Fibroblast of skin of scalp (primary cell): ENCODE data around the gene CSF3R.
"Not testable (repeated sequence)": the region's sequence is repeated elsewhere in the genome, so short reads cannot be mapped to it uniquely, and the experiment has no call there.

Source experiments
- DNase-seq: peaks from one replicate; pipeline ENCODE4 v3.0.0-alpha.2; 2013

CSF3R gene

DNA sequence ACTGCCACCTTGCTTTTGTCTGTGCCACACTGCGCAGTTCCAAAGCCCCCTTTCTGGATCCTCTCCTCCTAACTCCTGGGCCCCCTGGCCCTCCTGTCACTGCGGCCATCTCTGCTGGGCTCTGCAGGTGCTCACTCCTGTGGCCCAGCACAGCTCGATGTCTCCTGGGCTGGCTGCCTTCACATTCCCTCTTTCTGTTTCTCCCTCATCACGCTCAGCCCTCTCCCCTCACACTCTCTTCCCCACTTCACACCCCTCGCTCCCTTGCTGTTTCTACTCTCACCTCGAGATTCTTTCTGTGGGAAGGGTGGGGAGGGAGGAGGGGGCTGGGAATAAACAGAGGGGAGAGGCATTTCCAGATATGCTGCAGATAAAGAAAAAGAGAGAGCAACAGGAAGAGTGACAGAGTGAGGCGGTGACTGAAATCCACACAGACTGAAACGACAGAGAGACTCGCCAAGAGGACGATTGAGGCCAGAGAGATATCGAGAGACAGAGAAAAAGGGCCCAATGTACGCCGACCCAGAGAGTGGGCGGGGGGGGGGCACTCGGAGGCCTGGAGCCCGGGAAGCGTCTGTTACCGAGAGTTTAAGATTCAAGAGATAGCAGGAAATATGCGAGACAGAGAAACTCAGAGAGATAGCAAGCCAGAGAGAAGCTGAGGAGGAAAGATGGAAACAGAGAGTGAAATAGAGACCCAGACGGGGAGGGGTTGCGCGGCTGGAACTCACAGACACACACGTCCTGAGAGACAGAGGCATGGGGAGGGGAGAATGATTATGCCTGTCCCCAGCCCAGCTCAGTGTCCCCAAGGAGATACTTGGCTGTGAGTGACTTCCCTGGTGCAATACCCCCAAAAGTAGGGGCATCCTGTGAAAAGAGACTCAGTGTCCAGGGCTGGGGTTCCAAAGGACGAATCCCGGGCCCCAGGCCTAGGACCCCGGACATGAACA, 666 bp downstream of the CSF3R start:
- DNase-seq, result no peak

DNA sequence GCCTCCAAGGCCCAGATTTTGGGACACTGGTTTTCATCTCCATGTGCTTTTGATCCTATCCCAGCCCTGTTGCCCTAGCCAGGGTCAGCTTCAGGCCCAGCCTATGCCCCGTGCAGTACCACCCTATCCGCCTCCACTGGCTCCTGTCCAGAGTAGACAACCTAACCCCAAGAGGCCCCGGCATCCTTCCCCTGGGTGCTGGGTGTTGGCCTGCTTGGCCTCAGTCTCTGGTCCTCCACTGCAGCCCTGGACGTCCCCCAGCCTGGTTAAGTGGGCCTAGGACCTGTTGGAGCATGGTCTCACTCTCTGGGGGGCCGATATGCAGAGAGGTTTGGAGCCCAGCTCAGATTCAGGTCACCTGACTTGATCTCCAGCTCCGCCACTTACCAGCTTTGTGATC, 1.6 kb downstream of the CSF3R start:
- DNase-seq, result no peak

DNA sequence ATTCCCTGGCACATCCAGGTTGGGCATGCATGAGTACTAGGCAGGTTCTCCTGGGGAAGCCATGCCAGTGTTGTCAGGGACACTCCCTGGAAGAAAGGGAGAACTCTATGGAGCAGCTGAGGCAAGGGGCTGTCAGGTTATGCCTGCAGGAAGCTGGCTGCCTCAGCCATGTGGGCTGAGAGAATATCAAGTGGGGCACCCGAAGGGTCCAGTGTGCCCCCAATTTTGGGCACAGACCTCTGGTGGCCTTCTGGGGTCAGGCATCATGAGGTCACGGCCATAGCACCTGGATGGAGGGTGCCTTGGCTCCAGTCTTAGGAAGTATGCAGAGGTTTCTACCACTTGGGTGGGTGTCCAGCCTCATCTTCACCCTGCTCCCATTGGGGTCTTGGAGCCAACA, 2.6 kb downstream of the CSF3R start:
- DNase-seq, result no peak

DNA sequence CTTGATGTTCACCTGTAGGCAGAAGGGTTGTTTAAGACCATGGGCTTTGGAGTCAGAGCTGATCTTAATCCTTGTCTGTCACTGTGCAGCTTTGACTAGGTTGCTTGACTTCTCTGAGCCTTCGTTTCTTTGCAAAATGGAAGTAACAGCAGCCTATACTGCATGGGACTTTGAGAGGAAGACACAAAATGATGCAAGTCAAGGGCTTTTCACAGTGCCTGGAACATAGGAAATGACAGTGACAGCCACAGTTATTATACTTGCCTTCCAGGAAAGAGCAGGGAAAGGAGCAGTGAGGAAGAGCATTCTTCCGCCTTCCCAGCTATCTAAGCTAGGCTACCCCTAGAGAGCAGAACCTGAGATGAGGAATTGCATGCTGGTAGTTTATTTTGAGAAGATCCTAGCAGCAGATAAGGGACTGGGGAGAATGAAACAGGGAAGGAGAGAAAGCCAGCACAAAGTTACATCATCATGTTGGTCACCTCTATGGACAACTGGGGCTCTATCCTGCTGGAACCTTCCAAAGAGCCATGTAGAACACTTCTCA, 3.1 kb downstream of the CSF3R start:
- no peak for DNase-seq

DNA sequence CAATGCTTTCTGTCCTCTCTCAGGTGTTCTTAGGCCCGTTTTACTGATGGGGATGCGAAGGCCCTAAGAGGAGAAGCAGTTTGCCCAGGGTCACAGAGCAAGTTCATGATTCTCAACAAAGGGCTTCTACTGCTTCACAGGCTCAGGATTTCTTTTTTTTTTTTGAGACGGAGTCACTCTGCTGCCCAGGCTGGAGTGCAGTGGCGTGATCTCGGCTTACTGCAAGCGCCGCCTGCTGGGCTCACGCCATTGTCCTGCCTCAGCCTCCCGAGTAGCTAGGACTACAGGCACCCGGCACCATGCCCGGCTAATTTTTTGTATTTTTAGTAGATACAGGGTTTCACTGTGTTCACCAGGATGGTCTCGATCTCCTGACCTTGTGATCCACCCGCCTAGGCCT, 5.1 kb downstream of the CSF3R start:
- DNase-seq, result not testable (repeated sequence)

DNA sequence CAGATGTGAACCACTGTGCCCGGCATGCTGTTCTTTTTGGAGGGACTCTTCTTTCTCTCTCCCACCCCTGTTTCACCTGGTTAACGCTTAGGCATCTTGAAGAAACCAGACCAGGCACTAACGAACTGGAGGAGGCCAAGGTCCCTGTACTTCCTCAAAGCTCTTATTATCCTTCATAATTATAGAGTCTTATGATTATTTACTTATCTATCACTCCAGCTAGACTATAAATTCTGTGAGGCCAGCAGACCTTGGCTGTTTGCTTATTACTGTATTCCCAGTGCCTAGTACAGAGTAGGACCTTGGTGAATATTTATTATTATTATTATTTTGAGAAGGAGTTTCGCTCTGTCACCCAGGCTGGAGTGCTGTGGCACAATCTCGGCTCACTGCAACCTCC, 5.8 kb downstream of the CSF3R start:
- no peak for DNase-seq

DNA sequence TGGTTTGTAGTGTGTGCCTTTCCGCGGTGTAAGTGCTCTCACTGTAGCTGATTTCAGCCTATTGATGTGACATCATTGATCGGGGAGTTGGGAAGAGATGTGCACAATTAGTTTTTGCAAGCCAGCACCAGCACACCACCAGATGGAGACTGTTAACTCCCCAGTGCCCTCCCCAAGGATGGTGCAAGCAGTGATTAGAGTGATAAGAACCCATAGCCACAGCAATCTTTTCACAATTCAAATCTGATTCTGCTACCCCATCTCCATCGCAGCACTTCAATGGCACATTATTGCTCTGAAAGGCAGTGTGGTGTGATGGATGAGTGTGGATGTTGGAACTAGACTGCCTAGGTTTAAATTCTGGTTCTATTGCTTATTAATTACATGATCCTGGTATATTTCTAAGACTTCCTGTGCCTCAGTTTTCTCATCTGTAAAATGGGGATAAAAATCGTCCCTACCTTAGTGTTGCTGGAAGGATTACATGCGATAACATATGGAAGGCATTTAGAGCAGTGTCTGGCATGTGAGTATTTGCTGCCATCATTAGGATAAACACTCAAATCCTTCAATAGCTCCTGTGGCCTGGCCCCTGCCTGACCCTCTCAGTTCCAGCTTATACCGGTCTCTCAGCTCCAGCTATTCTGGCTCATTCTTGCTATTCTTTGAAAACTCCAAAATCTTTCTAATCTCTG, 6.7 kb downstream of the CSF3R start:
- no peak for DNase-seq

DNA sequence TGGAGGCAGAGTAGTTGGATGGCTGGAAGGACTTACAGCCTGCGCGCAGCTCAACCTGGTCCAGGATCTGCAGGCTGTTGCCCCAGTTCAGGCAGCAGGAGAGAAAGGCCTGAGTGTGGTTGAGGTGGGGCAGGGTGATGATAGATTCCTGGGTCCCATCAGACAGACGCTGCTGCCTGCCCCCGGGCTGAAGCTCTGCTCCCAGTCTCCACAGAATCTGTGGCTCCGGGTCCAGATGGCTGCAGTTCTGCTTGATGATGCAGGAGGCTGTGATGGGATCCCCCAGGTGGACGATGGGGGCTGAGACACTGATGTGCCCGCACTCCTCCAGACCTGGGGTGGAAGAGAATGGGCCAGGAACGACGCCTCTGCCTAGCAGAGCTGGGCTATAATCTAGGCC, 7.4 kb downstream of the CSF3R start:
- DNase-seq, result no peak

DNA sequence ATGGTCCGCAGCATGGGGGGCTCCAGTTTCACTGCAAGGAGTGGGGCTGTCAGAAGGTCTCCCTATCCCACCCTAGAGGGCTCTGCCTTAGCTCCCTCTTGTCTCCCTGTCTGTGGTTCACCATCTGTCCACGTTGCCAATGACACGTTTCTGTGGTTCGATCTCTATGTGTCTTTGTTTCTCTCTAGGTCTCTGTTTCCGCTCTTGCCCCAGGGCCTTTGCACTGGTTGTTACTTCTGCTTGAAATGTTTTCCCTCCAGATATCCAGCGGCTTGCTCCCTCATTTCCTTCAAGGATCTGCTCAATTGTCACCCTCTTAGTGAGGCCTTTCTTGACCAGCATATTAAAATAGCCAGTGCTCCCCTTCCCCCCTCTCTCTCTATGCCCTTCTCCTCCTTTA, 10.1 kb downstream of the CSF3R start:
- DNase-seq, result no peak

DNA sequence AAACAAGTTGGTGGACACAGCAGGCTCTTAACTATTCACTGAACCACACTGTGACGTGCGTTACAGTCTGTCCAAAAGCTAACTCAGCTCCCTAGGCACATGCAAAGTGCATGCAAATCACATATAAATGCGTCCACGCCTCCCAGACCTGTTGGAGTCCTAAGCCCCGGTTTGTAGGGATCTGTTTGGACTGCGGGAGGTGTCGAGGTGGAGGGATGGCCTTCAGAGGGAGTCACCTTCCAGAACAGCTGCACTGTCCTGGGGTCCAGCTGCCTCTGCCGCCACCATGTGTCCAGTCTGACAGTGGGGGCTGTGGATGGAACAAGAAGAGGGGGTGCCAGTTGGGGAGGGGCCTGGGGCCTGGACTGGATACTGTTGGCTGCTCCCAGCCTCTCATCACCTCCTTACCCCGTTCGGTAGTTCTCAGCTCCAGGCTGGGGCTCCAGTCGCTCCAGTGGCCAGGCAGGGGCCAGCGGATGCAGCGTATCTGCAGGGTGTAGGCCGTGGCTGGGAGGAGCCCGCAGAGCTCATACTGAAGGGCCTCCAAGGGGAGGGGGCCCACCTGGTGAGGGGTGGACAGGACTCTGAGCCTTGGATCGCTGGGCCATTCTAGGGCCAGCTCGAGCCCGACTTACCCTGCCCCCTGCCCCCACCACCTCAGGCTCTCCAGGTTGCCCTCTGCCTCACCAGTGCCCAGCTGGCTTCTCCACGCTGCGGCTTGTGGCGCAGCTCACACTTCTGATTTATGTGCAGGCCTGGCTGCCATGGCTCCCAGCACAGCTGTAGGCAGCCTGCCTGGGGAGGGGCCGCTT, 10.7 kb downstream of the CSF3R start:
- no peak for DNase-seq

DNA sequence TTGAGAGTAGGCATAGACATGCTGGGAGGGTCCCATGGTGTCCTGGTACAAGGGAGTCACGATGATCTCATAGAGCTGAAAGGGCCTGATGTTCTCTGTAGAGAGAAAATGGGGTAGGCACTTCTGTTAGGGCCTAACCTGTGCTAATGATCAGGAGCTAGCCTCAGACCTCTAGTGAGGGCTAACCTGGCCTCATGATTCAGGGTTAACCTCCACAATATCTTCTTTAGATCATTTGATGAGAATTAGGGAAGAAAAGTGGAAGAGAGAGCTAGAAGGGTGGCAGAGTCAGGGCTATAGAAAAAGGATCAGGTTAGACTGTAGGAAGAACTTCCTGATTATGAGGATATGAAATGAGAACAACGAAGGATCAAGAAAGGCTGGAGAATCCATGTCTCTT, 13.6 kb downstream of the CSF3R start:
- DNase-seq, result no peak

DNA sequence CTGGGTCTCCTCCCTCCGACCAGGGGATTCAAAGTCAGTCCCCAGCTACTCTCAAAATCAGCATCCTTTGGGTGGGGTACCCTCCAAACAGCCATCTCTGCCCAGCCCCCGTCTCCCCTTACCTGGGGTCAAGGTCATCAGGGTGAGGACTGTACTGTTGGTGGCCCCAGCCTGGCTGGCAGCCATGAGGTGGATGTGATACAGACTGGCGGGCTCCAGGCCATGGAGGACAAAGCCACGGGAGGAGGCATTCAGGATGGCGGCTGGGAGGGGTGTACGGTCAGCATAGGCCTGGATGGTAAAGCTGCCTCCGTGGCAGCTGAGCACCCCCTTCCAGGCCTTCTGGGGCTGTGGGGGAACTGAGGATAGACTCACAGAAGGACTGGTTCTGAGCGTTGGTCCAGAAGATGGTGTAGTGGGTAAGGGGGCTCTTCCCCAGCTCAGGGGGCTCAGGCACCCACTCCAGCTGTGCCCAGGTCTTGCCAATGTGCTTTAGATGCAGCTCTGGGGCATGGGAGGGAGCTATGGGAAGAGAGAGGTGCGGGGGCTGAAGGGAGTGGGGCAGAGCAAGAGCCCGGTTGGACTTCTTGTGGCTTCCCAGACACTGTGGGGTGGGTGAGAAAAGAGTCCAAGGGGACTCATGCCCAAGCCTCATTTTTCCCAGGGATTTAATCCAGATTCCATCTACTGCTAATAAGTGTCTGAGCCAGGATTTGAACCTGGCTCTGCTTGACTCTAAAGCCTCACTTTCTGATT, 14.8 kb downstream of the CSF3R start:
- no peak for DNase-seq

DNA sequence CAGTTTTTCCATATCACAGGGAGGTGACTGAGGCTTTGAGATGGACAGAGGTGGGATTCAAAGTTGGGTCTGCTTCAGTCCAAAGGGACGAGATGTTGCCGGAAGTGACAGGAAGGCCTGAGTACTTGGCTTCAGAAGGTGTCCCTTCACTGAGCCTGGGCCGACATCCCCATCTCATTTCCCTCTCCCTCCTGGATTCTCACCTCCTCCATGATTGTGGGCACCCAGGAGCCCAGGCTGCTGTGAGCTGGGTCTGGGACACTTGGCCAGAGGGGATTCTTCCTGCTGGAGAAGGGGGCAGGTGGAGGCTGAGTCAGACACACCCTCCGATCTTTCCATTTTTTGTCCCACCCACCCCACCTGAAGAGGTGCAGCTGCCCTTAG, 15.7 kb downstream of the CSF3R start:
- DNase-seq, result no peak

DNA sequence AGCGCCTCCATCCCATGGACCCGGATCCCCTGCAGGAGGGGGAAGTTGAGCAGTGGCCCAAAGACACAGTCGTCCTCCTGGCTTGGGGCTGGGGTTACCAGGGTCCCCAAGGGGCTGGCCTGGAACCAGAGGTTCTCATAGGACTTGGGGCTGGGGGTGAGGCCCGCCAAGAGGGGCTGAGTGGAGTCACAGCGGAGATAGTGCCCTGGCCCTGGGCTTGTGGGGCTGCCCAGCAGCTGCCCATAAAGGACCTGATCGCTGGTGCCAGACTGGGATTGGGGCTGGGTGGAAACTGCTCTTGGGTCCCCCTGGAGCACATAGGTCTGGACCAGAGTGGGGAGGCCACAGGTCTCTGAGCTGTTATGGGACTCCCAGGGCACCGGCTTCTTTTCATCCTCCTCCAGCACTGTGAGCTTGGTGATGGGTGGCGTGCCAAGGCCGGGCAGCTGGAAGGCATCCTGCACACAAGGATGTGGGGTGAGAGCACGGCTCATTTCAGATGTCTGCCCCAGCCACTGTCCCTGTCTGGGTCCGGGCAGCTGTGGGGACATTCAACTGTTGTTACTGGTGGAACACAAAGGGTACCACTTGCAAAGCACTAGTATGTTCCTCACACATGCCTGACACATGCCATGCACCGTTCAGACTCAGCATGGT, 16.2 kb downstream of the CSF3R start:
- no peak for DNase-seq

DNA sequence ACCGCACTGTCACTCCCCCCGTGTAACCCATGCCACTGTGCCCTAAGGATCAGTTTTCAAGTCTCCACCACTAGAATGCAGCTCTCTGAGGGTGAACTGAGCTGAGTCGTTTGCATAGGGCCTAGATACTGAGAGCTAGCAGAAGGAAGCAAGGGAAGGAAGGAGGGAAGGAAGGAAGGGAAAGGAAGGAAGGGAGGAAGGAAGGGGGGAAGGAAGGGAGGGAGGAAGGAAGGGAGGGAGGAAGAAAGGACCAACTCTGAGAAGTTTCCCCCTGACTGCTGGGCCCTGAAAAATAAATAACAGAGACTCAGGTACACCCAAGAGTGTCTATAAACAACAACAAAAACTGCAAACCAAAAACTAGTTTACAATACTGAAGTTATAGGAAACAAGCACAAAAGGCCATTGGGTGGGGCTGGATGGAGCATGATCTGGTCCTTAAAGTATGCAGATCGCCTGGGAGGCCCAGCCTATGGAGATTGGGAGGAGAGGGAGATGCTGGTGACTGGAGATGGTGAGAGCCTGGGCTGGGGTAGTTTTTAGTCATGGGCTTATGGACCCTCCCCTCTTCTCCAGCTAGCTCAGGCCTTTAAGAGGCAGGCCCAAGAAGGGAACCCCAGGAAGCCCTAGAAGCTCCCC, 16.9 kb downstream of the CSF3R start:
- peak; percentile 59 for DNase-seq

DNA sequence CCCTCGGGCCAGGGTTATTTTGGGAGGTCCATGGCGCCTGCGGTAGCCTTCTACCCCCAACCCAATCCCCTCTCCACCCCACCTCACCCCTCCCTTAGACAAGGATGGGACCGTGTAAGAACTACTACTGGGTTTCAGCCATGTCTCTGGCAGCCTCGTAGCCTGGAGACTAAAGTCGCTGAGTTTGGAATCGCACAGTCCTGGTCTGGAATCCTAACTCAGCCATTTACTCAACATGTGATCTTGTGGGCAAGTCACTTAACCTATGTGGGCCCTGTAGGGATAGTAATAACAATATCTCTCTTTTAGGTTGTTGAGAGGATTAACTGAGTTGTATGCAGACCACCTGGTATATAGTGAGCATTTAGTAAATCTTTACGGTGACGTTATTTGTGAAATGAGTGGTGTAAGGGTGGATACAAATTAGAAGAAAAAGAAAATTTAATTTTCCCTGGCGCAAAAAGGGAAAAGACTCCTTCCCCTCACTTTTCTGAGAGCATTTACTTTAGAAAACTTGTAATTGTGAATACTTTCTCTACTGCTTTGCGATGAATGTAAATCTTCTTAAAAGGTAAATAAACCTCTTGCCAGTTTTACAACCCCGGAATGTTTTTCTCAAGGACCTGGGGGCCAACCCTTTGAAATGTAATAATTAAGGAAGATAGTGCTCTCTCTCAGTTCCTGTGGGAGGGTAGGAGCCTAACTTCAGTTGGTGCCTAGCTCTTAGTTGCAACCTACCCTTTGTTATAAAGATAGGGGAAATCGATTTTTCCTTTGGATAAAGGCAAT, 17.9 kb downstream of the CSF3R start:
- DNase-seq, result no peak

DNA sequence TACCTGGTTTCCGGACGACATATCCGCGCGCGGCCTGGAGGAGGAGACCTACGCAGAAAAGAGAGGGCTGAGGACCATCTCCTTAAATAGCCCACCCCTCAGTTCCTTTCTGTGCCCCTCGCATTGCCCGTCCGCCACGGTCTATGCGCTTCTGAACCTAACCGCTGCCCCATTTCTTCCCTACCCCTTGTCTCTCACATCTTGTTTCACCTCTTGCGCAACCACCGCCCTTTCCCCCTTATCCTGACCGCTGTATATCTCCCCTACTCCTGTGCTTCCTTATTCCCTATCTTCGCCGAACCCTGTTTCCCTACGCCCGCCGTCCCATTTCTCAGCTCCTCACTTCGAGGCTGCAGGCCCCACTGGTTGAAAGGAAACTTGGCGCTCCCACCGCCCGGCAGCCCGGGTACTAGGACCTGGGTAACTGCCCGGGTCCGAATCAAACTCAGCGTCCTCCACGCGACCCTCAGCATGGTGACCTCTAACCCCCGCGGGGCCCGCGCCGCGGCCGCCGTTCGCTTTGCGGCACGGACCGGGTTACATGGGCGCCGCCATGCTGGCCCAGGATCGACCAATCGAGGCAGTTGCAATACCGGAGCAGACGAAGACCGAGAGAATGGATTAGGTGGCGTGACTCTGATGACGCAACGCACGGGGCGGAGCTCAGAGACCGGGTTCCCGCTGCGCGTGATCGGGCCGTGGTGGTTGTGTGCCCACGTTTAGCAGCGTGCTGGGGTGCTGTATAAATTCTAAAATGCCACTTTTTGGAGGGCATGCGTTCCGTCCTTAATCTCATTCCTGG, 18.7 kb downstream of the CSF3R start, which contains the start of gene MRPS15:
Gene MRPS15 (minus strand): TSS at position 582 of the 802 bp plus-strand sequence. CDS start 109 bp downstream, at position 473.
- peak; percentile 95 for DNase-seq

DNA sequence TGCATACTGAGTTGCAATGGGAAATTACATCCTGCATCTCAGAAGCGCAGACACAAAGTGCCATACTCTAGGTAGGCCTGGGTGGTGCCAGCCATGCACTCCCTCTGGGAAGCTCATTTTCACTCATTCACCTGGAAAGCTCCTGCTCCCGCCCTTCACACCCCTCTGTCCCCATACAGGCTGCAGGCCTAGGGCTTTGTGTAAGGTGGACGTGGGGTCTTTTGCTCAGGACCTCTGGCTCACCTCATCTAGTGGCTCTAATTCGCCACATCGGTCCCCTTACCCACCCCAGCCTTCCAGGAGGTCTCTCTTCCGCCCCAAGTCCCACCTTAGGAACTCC, 19.3 kb downstream of the CSF3R start:
- DNase-seq, result no peak

DNA sequence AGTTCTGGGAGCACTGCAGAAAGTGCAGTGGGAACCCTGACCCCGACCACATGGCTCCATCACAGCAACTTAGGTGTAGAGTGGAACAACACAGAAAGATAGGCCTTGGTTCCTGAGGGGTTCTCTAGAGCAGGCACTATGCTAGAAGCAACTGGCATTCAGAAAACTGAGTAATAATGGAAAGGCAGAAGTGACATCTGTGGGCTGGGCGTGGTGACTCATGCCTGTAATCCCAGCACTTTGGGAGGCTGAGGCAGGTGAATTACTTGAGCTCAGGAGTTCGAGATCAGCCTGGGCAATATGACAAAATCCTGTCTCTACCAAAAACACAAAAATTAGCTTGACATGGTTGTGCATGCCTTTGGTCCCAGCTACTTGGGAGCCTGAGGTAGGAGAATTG, 23.8 kb downstream of the CSF3R start:
- no peak for DNase-seq
